IMR-90 (cell line): ENCODE measurements around the gene PCDH20. TPM values are rescaled to one million over a fixed set of nuclear protein-coding genes. Genes with fewer than 3 reads are reported as not detected.

ENCODE experiments used
- ATAC-seq: fragments of 200-7000 bp; cut with Tn5 transposase; 2 replicates; pipeline ENCODE4 v1.9.1; 2020; ENCODE audit warnings: low read depth, mild to moderate bottlenecking, moderate library complexity
- BruUV-seq: library from RNA; stranded (reverse); fragments of 400-500 nt; replicated peaks from 2 replicates; lab custom pipeline; 2021; lab: Mats Ljungman, UMichigan
- CTCF ChIA-PET: fragments of 300-600 bp; formaldehyde crosslinking; extraction: SDS; loops from one replicate; lab custom pipeline; 2021; ENCODE audit warnings: antibody characterized with exemption; lab: Yijun Ruan, JAX
- POLR2A ChIA-PET: fragments of 300-600 bp; sonication (Branson Sonifier 250); formaldehyde crosslinking; loops from one replicate; lab custom pipeline; 2022; ENCODE audit warnings: antibody characterized with exemption; ENCODE audit not compliant: unreplicated experiment; lab: Charles Lee
- DNase-seq: peaks from one replicate; pipeline ENCODE4 v3.0.0; 2013
- H2AFZ ChIP-seq: replicated peaks from 2 replicates; pipeline ENCODE3; 2013; ENCODE audit warnings: low read length, mild to moderate bottlenecking; ENCODE audit not compliant: poor library complexity
- H2AK5ac ChIP-seq: 2 replicates; pipeline ENCODE4 v1.6.1; 2013; ENCODE audit warnings: low read depth, low read length, inconsistent platforms
- H2AK9ac ChIP-seq: replicated peaks from 2 replicates; pipeline ENCODE3; 2013; ENCODE audit warnings: mild to moderate bottlenecking, low read depth, low read length, moderate library complexity; ENCODE audit not compliant: poor library complexity
- H2BK120ac ChIP-seq: 2 replicates; pipeline ENCODE4 v1.6.1; 2013; ENCODE audit warnings: low read depth, low read length, inconsistent platforms
- H2BK15ac ChIP-seq: 3 replicates; pipeline ENCODE4 v1.6.1; 2013; ENCODE audit warnings: low read depth, low read length, inconsistent platforms
- H2BK20ac ChIP-seq: 2 replicates; pipeline ENCODE4 v1.6.1; 2013; ENCODE audit warnings: low read depth, mild to moderate bottlenecking, inconsistent platforms, low read length, moderate library complexity
- H2BK5ac ChIP-seq: 2 replicates; pipeline ENCODE4 v1.6.1; 2013; ENCODE audit warnings: mild to moderate bottlenecking, low read depth, low read length, inconsistent platforms; ENCODE audit not compliant: poor library complexity, severe bottlenecking
- H3K14ac ChIP-seq: replicated peaks from 2 replicates; pipeline ENCODE4 v1.6.1; 2013; ENCODE audit warnings: low read depth, low read length, inconsistent platforms
- H3K18ac ChIP-seq: 2 replicates; pipeline ENCODE4 v1.6.1; 2013; ENCODE audit warnings: low read depth, low read length, control low read depth
- H3K23ac ChIP-seq: 2 replicates; pipeline ENCODE4 v1.6.1; 2013; ENCODE audit warnings: low read depth, low read length, inconsistent platforms
- H3K27ac ChIP-seq: 2 replicates; pipeline ENCODE4 v1.5.1; 2013; ENCODE audit warnings: mild to moderate bottlenecking, control low read depth, low read length; ENCODE audit not compliant: insufficient read depth
- H3K27me3 ChIP-seq: 2 replicates; pipeline ENCODE4 v1.6.1; 2013; ENCODE audit warnings: low read length; ENCODE audit not compliant: control insufficient read depth, insufficient read depth
- H3K36me3 ChIP-seq: 2 replicates; pipeline ENCODE4 v1.6.1; 2013; ENCODE audit warnings: low read length, mixed read lengths; ENCODE audit not compliant: control insufficient read depth, insufficient read depth
- H3K4ac ChIP-seq: 2 replicates; pipeline ENCODE4 v1.6.1; 2013; ENCODE audit warnings: low read depth, low read length, inconsistent platforms
- H3K4me1 ChIP-seq: 2 replicates; pipeline ENCODE4 v1.6.1; 2013; ENCODE audit warnings: low read length, mixed read lengths; ENCODE audit not compliant: control insufficient read depth, insufficient read depth
- H3K4me2 ChIP-seq: 2 replicates; pipeline ENCODE4 v1.6.1; 2013; ENCODE audit warnings: low read depth, mild to moderate bottlenecking, control low read depth, low read length, moderate library complexity
- H3K4me3 ChIP-seq: 2 replicates; pipeline ENCODE4 v1.5.1; 2013; ENCODE audit warnings: low read depth, mild to moderate bottlenecking, control low read depth, low read length, moderate library complexity; ENCODE audit not compliant: insufficient read depth
- H3K56ac ChIP-seq: 2 replicates; pipeline ENCODE4 v1.6.1; 2013; ENCODE audit warnings: low read length, inconsistent platforms; ENCODE audit not compliant: insufficient read depth; ENCODE audit errors: extremely low read depth
- H3K79me1 ChIP-seq, 2 experiments: 2 replicates each; pipeline ENCODE4 v1.6.1; 2013; ENCODE audit warnings: low read length in 2 of 2, inconsistent platforms in 1 of 2, low read depth in 1 of 2
- H3K9ac ChIP-seq: 2 replicates; pipeline ENCODE4 v1.6.1; 2013; ENCODE audit warnings: low read depth, low read length, control low read depth
- H3K9me1 ChIP-seq: 2 replicates; pipeline ENCODE4 v1.6.1; 2013; ENCODE audit warnings: low read length, inconsistent platforms; ENCODE audit not compliant: insufficient read depth
- H3K9me3 ChIP-seq: 2 replicates; pipeline ENCODE4 v1.6.1; 2013; ENCODE audit warnings: low read length; ENCODE audit not compliant: control insufficient read depth, insufficient read depth
- H4K20me1 ChIP-seq: 2 replicates; pipeline ENCODE4 v1.6.1; 2013; ENCODE audit warnings: low read length, inconsistent platforms; ENCODE audit not compliant: insufficient read depth
- H4K5ac ChIP-seq: 2 replicates; pipeline ENCODE4 v1.6.1; 2013; ENCODE audit warnings: mild to moderate bottlenecking, low read depth, low read length, control low read depth
- H4K8ac ChIP-seq, 2 experiments: 2 replicates each; pipeline ENCODE4 v1.6.1; 2013; ENCODE audit warnings: low read depth in 2 of 2, low read length in 2 of 2, control low read depth in 1 of 2, inconsistent platforms in 1 of 2
- H4K91ac ChIP-seq: 2 replicates; pipeline ENCODE4 v1.6.1; 2013; ENCODE audit warnings: low read depth, low read length, inconsistent platforms; ENCODE audit not compliant: insufficient read depth
- BHLHE40 ChIP-seq: fragments of 150-350 bp; IDR thresholded peaks from 2 replicates; pipeline ENCODE4 v1.6.1; 2016; ENCODE audit warnings: mild to moderate bottlenecking, low read depth, low read length
- CEBPB ChIP-seq: IDR thresholded peaks from 2 replicates; pipeline ENCODE4 v1.6.1; 2012; ENCODE audit warnings: low read depth, low read length, improper control_type of control experiment
- CHD1 ChIP-seq: IDR thresholded peaks from 2 replicates; pipeline ENCODE4 v1.6.1; 2012; ENCODE audit warnings: low read depth, low read length, improper control_type of control experiment
- CTCF ChIP-seq: conservative IDR thresholded peaks from 2 replicates; pipeline ENCODE4 v1.5.1; 2012; ENCODE audit warnings: mild to moderate bottlenecking, low read depth, low read length, improper control_type of control experiment
- ELK1 ChIP-seq: fragments of 150-350 bp; IDR thresholded peaks from 2 replicates; pipeline ENCODE4 v1.6.1; 2016; ENCODE audit warnings: low read depth, mild to moderate bottlenecking, low read length, moderate library complexity, borderline replicate concordance
- FOS ChIP-seq: fragments of 150-350 bp; IDR thresholded peaks from 2 replicates; pipeline ENCODE4 v1.6.1; 2016; ENCODE audit warnings: low read depth, low read length
- MAFK ChIP-seq: IDR thresholded peaks from 2 replicates; pipeline ENCODE4 v1.6.1; 2012; ENCODE audit warnings: low read depth, low read length, improper control_type of control experiment
- MAZ ChIP-seq: IDR thresholded peaks from 2 replicates; pipeline ENCODE4 v1.6.1; 2012; ENCODE audit warnings: low read depth, mild to moderate bottlenecking, low read length, improper control_type of control experiment, moderate library complexity, borderline replicate concordance
- MXI1 ChIP-seq: IDR thresholded peaks from 2 replicates; pipeline ENCODE4 v1.6.1; 2012; ENCODE audit warnings: low read depth, mild to moderate bottlenecking, low read length, moderate library complexity, borderline replicate concordance
- NFE2L2 ChIP-seq: fragments of 150-350 bp; IDR thresholded peaks from 2 replicates; pipeline ENCODE4 v1.6.1; 2016; ENCODE audit warnings: low read depth, mild to moderate bottlenecking, low read length
- POLR2A ChIP-seq: IDR thresholded peaks from 2 replicates; pipeline ENCODE4 v1.6.1; 2012; ENCODE audit warnings: mild to moderate bottlenecking, low read depth, low read length
- RAD21 ChIP-seq: IDR thresholded peaks from 2 replicates; pipeline ENCODE4 v1.6.1; 2012; ENCODE audit warnings: low read length, improper control_type of control experiment
- RCOR1 ChIP-seq: IDR thresholded peaks from 2 replicates; pipeline ENCODE4 v1.6.1; 2012; ENCODE audit warnings: mild to moderate bottlenecking, low read length, improper control_type of control experiment; ENCODE audit not compliant: insufficient replicate concordance
- RFX5 ChIP-seq: IDR thresholded peaks from 2 replicates; pipeline ENCODE4 v1.8.0; 2012; ENCODE audit warnings: low read depth, mild to moderate bottlenecking, low read length, moderate library complexity
- SMC3 ChIP-seq: fragments of 150-350 bp; IDR thresholded peaks from 2 replicates; pipeline ENCODE4 v1.6.1; 2016; ENCODE audit warnings: low read depth, mild to moderate bottlenecking, antibody characterized with exemption, low read length, moderate library complexity
- WGBS, 2 experiments: methylation state at CpG; one replicate each; pipeline versions ENCODE4 v1.1.5 to v1.1.7; 2013; ENCODE audit warnings: missing lambda C conversion rate in 2 of 2; ENCODE audit not compliant: insufficient read length in 1 of 2; ENCODE audit errors: extremely low coverage in 2 of 2; 5-methylcytosine and 5-hydroxymethylcytosine counted together
- dilution Hi-C: fragments of 300-500 bp; cut with HindIII; formaldehyde crosslinking; loops from one replicate; pipeline ENCODE4 v1.14.3; 2018; ENCODE audit warnings: low sequenced_read_pairs; ENCODE audit not compliant: unreplicated experiment
- in situ Hi-C: fragments of 300-500 bp; cut with MboI; formaldehyde crosslinking; loops from 3 replicates; pipeline ENCODE4 v1.14.3; 2019; ENCODE audit warnings: low sequenced_read_pairs, inconsistent platforms, mixed read lengths
- intact Hi-C: fragments of 100-400 bp; cut with micrococcal nuclease; formaldehyde crosslinking; loops from 2 replicates; pipeline ENCODE4 v1.10.0; 2022
- polyA plus RNA-seq, 3 experiments: library from polyadenylated mRNA; depleted of rRNA; stranded (reverse); fragments of >200 nt; gene quantifications; 2 replicates each; pipeline ENCODE4 v1.2.3, GENCODE V29; 2012; ENCODE audit warnings: low replicate concordance in 1 of 3
- total RNA-seq: library from RNA; depleted of rRNA; stranded (reverse); fragments of >200 nt; gene quantifications from 2 replicates; pipeline ENCODE4 v1.2.3, GENCODE V29; 2012

Gene PCDH20
- total and polyA plus RNA-seq, 2 of the 4 experiments (the other 2 are of a cell fraction), result not detected

DNA sequence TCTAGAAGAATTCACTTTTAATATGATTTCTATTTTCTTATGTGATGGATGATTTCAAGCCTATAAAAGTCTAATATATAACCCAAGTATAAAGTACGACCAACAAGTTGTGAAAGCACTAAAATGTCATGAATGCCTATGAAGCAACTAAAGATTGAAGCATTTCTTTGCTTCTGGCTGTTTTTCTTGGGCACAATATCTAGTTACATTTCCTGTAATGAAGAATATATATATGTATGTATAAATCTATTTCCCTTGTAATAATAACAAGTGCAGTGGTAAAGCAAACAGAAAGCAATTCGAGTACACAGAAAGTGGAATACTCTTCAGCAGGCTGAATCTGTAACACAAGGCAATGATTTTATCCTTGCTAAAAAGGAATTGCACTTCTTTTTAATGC is 5.4 kb downstream of the PCDH20 start:
- DNase-seq, result no peak
- no peak overlapping the region for H2BK15ac ChIP-seq
- H4K8ac ChIP-seq, result no peak overlapping the region
- H2AK9ac ChIP-seq, result no peak overlapping the region
- no peak overlapping the region for H3K56ac ChIP-seq
- in situ Hi-C loops (loop anchor here (10.0 kb wide), 2 partner anchors 785 to 955 kb away; no protein-coding TSS in a partner anchor), intact Hi-C loops (loop anchor here (1.0 to 2.0 kb wide), 2 partner anchors 783 to 961 kb away; no protein-coding TSS in a partner anchor), dilution Hi-C loops (no loop called here)
- H3K27ac ChIP-seq, result no peak overlapping the region
- POLR2A ChIA-PET, result no interaction called here
- no peaks in the 10 kb centered on the region for H3K9me3 ChIP-seq
- WGBS, 2 experiments, result no CpG with 5 or more reads among the region's 2 CpGs
- H4K91ac ChIP-seq, result no peak overlapping the region
- no peak overlapping the region for H4K5ac ChIP-seq
- no peak overlapping the region for H2AFZ ChIP-seq
- no peak overlapping the region for H3K9ac ChIP-seq
- H3K14ac ChIP-seq, result no peak overlapping the region
- H3K79me1 ChIP-seq, result no peaks in the 10 kb centered on the region
- no peak overlapping the region for H3K4me2 ChIP-seq
- no peak overlapping the region for H3K4me3 ChIP-seq
- no peak overlapping the region for H2BK5ac ChIP-seq
- no peaks in the 10 kb centered on the region for H3K4me1 ChIP-seq
- no peaks in the 10 kb centered on the region for H3K9me1 ChIP-seq
- H2BK120ac ChIP-seq, result no peak overlapping the region
- ATAC-seq, result no peak
- BruUV-seq, result no TSS peak
- H3K4ac ChIP-seq, result no peak overlapping the region
- no peaks in the 10 kb centered on the region for H3K36me3 ChIP-seq
- H2AK5ac ChIP-seq, result no peak overlapping the region
- CTCF ChIA-PET, result interaction anchor here (0.6 to 1.1 kb wide), 2 partner anchors 10 to 68 kb away, joined by 4 to 7 read pairs; no protein-coding TSS in a partner anchor
- no peak overlapping the region for H3K23ac ChIP-seq
- H3K18ac ChIP-seq, result no peak overlapping the region
- TF ChIP-seq POLR2A (no peak), NFE2L2 (no peak), RAD21 (no peak), CHD1 (no peak), SMC3 (no peak), RFX5 (no peak), BHLHE40 (no peak), FOS (no peak), CEBPB (no peak), CTCF (no peak), MAZ (no peak), MAFK (no peak), RCOR1 (no peak), ELK1 (no peak), MXI1 (no peak)
- peaks cover 6% of the 10 kb centered on the region; the same call in 1 of the 2 replicates for H3K27me3 ChIP-seq
- H4K20me1 ChIP-seq, result no peaks in the 10 kb centered on the region
- H2BK20ac ChIP-seq, result no peak overlapping the region
